Measurements from ENCODE around the gene EIF2B2. TPM values are rescaled to one million over a fixed set of nuclear protein-coding genes. Genes with fewer than 3 reads are reported as not detected.

EIF2B2 gene
- total RNA-seq, 1 donor from 2014 or later = 45.0 TPM

GRCh38 chr14:74956027-74956279 is 46.8 kb upstream of the EIF2B2 start:
- no peaks in the 10 kb centered on the region for H3K9me3 Mint-ChIP-seq
- no peak for TF ChIP-seq CTCF (conservative IDR thresholded peaks at IDR 0.05)
- H3K4me1 Mint-ChIP-seq (ENCODE audit: unreplicated experiment) = peaks cover 26% of the 10 kb centered on the region
- H3K27me3 Mint-ChIP-seq = peaks cover 4% of the 10 kb centered on the region
- DNase-seq (ENCODE audit: extremely low spot score, unreplicated experiment) = no peak
- no peaks in the 10 kb centered on the region for H3K36me3 Mint-ChIP-seq
- peak overlapping the region; percentile 30 for H3K27ac Mint-ChIP-seq
- peak overlapping the region; percentile 73 for H3K4me3 Mint-ChIP-seq

- Mint-ChIP-seq H3K27me3 (peaks cover 4% of the 10 kb centered on the region), H3K36me3 (no peaks in the 10 kb centered on the region), H3K4me1 (ENCODE audit: unreplicated experiment) (peaks cover 20% of the 10 kb centered on the region), H3K27ac (peak overlapping the region; percentile 30), H3K4me3 (peak overlapping the region; percentile 73), H3K9me3 (no peaks in the 10 kb centered on the region)
- no peak for DNase-seq (ENCODE audit: extremely low spot score, unreplicated experiment)
- no peak for TF ChIP-seq CTCF (conservative IDR thresholded peaks at IDR 0.05)
Measured at GRCh38 chr14:74956280-74957072, 46.2 kb upstream of the EIF2B2 start.

GRCh38 chr14:74959596-74960180 is 43.0 kb upstream of the EIF2B2 start:
- no peak overlapping the region for H3K27ac Mint-ChIP-seq
- peaks cover 33% of the 10 kb centered on the region for H3K4me1 Mint-ChIP-seq (ENCODE audit: unreplicated experiment)
- DNase-seq (ENCODE audit: extremely low spot score, unreplicated experiment) = no peak
- no peak overlapping the region for H3K4me3 Mint-ChIP-seq
- no peaks in the 10 kb centered on the region for H3K36me3 Mint-ChIP-seq
- no peak for TF ChIP-seq CTCF (conservative IDR thresholded peaks at IDR 0.05)
- H3K27me3 Mint-ChIP-seq = peaks cover 14% of the 10 kb centered on the region
- H3K9me3 Mint-ChIP-seq = no peaks in the 10 kb centered on the region

- Mint-ChIP-seq H3K36me3 (no peaks in the 10 kb centered on the region), H3K9me3 (no peaks in the 10 kb centered on the region), H3K27me3 (peaks cover 14% of the 10 kb centered on the region), H3K4me3 (no peak overlapping the region), H3K27ac (no peak overlapping the region), H3K4me1 (ENCODE audit: unreplicated experiment) (peaks cover 33% of the 10 kb centered on the region)
- no peak for DNase-seq (ENCODE audit: extremely low spot score, unreplicated experiment)
- TF ChIP-seq CTCF (conservative IDR thresholded peaks at IDR 0.05) = no peak
Measured at GRCh38 chr14:74960736-74961135, 42.0 kb upstream of the EIF2B2 start.

GRCh38 chr14:74961238-74961911 is 41.3 kb upstream of the EIF2B2 start:
- Mint-ChIP-seq H3K4me3 (no peak overlapping the region), H3K36me3 (no peaks in the 10 kb centered on the region), H3K27me3 (peaks cover 12% of the 10 kb centered on the region), H3K4me1 (ENCODE audit: unreplicated experiment) (peaks cover 36% of the 10 kb centered on the region), H3K9me3 (no peaks in the 10 kb centered on the region), H3K27ac (no peak overlapping the region)
- TF ChIP-seq CTCF (conservative IDR thresholded peaks at IDR 0.05) = no peak
- DNase-seq (ENCODE audit: extremely low spot score, unreplicated experiment) = no peak
